ENCODE measurements around the gene HMG20B.

DNA sequence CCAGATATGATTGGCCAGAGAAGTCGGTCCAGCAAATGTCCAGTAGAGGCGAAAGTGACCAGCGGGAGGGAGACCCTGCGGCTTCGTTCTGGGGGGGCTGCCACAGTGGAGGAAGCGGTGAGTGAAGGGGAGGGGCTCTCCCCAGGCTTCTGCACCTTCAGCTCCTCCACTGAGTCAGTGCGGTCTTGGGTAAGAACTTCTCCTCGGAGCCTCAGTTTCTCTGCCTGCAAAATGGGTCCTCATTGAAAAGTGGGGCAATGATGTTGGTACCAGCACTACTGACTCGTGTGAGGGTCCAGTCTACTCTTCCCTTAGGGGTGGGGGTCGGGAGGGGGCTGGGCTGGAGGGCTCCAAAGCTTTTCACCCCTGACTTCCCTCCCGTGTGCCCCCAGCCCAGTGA lies 16.7 kb downstream of the HMG20B start:
- no peak for TF ChIP-seq YY1 (IDR thresholded peaks at IDR 0.05; ENCODE audit: low read depth)
- no peak for TF ChIP-seq NFIC (IDR thresholded peaks at IDR 0.05)
- TF ChIP-seq, protein P1, sequence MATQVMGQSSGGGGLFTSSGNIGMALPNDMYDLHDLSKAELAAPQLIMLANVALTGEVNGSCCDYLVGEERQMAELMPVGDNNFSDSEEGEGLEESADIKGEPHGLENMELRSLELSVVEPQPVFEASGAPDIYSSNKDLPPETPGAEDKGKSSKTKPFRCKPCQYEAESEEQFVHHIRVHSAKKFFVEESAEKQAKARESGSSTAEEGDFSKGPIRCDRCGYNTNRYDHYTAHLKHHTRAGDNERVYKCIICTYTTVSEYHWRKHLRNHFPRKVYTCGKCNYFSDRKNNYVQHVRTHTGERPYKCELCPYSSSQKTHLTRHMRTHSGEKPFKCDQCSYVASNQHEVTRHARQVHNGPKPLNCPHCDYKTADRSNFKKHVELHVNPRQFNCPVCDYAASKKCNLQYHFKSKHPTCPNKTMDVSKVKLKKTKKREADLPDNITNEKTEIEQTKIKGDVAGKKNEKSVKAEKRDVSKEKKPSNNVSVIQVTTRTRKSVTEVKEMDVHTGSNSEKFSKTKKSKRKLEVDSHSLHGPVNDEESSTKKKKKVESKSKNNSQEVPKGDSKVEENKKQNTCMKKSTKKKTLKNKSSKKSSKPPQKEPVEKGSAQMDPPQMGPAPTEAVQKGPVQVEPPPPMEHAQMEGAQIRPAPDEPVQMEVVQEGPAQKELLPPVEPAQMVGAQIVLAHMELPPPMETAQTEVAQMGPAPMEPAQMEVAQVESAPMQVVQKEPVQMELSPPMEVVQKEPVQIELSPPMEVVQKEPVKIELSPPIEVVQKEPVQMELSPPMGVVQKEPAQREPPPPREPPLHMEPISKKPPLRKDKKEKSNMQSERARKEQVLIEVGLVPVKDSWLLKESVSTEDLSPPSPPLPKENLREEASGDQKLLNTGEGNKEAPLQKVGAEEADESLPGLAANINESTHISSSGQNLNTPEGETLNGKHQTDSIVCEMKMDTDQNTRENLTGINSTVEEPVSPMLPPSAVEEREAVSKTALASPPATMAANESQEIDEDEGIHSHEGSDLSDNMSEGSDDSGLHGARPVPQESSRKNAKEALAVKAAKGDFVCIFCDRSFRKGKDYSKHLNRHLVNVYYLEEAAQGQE (IDR thresholded peaks at IDR 0.05; ENCODE audit: low read depth) = no peak
- no peak for TF ChIP-seq RAD21 (IDR thresholded peaks at IDR 0.05; ENCODE audit: low read depth)
